Upper lobe of left lung (tissue), 4 donors: Measurements from ENCODE around the gene KMT2D.

Source experiments
- CTCF ChIP-seq, 6 experiments: fragments of 450-650 bp in 4 of 6; fragments of 200-600 bp in 2 of 6; sonication (generic) in 2 of 6; IDR thresholded peaks; one replicate each; pipeline ENCODE4 v1.5.1; 2016 to 2019; ENCODE audit warnings: antibody characterized with exemption in 6 of 6
- EP300 ChIP-seq, 4 donors: sonication (generic); formaldehyde crosslinking; IDR thresholded peaks; one replicate each; pipeline ENCODE4 v1.5.1; 2017; ENCODE audit warnings: antibody characterized with exemption in 4 of 4, control low read depth in 2 of 4

- TF ChIP-seq EP300 (IDR thresholded peaks at IDR 0.05) (no peak), CTCF (IDR thresholded peaks at IDR 0.05) (no peak)
These were observed 34.4 kb upstream of the KMT2D start for GRCh38 chr12:49094975-49095365.
